WTC11 (cell line): ENCODE results near the gene TCF7L2.

Experiments
- CREM ChIP-seq: sonication (generic); formaldehyde crosslinking; IDR thresholded peaks from 2 replicates; pipeline ENCODE4 v1.8.1; 2022; ENCODE audit warnings: mild to moderate bottlenecking, missing genetic modification reagents, moderate library complexity
- CTCF ChIP-seq: fragments of 200-600 bp; IDR thresholded peaks from 2 replicates; pipeline ENCODE4 v1.8.0; 2022; ENCODE audit warnings: antibody characterized with exemption
- ESRRA ChIP-seq: sonication (generic); formaldehyde crosslinking; IDR thresholded peaks from 2 replicates; pipeline ENCODE4 v1.8.1; 2022; ENCODE audit warnings: mild to moderate bottlenecking, missing genetic modification reagents, borderline replicate concordance
- GRHL2 ChIP-seq: fragments of 250-450 bp; sonication (Bioruptor Pico); IDR thresholded peaks from 2 replicates; pipeline ENCODE4 v1.8.0; 2022; ENCODE audit warnings: mild to moderate bottlenecking, moderate library complexity; ENCODE audit not compliant: insufficient replicate concordance, severe bottlenecking
- HMGA2 ChIP-seq: fragments of 250-450 bp; sonication (Bioruptor Pico); IDR thresholded peaks from 2 replicates; pipeline ENCODE4 v1.4.0; 2021; ENCODE audit warnings: mild to moderate bottlenecking, moderate library complexity
- MLX ChIP-seq: sonication (generic); formaldehyde crosslinking; IDR thresholded peaks from 2 replicates; pipeline ENCODE4 v1.8.1; 2023; ENCODE audit warnings: mild to moderate bottlenecking, missing genetic modification reagents, moderate library complexity
- STAT6 ChIP-seq: sonication (generic); formaldehyde crosslinking; conservative IDR thresholded peaks from 2 replicates; pipeline ENCODE4 v1.8.1; 2023; ENCODE audit warnings: mild to moderate bottlenecking, low read depth, missing genetic modification reagents, moderate library complexity
- TEAD1 ChIP-seq: sonication (generic); formaldehyde crosslinking; IDR thresholded peaks from 2 replicates; pipeline ENCODE4 v1.8.0; 2022; ENCODE audit warnings: mild to moderate bottlenecking, missing genetic modification reagents
- TEAD4 ChIP-seq: sonication (generic); formaldehyde crosslinking; IDR thresholded peaks from 2 replicates; pipeline ENCODE4 v1.8.0; 2022; ENCODE audit warnings: mild to moderate bottlenecking, missing genetic modification reagents
- ZBTB21 ChIP-seq: sonication (generic); formaldehyde crosslinking; IDR thresholded peaks from 2 replicates; pipeline ENCODE4 v1.8.1; 2023; ENCODE audit warnings: mild to moderate bottlenecking, missing genetic modification reagents, borderline replicate concordance

DNA sequence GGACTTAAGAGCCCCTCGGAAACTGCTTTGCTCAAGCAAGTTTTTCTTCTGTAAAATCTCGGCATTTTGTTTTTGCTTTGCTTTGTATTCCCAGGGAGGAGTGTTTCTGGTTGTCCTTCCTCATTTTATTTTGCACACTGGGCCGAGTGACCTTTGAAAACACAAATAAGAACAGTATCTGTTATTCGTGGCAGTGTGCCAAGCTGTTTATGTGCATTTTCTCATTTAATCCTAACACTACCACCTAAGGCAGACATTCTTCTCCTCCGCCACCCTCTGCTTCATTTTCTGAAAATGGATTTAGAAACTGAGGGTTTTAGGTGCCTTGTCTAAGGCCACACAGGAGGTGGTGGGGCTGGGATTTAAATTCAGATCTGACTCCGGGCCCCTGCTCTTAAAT is 218.5 kb downstream of the TCF7L2 start:
- no peak for TF ChIP-seq CTCF
- no peak for TF ChIP-seq TEAD4 (CRISPR knock-in tag)
- TF ChIP-seq TEAD1 (CRISPR knock-in tag): no peak
- TF ChIP-seq ZBTB21 (CRISPR knock-in tag): no peak
- no peak for TF ChIP-seq HMGA2 (CRISPR knock-in tag)
- no peak for TF ChIP-seq ESRRA
- TF ChIP-seq STAT6 (CRISPR knock-in tag): no peak
- TF ChIP-seq MLX (CRISPR knock-in tag): no peak
- no peak for TF ChIP-seq GRHL2
- TF ChIP-seq CREM: no peak
